ENCODE results near the gene FRMPD2. TPM values are rescaled to one million over a fixed set of nuclear protein-coding genes. Genes with fewer than 3 reads are reported as not detected.
A peak's percentile ranks its signal among the peaks of the same experiment; 100 is the strongest.

FRMPD2 gene
- total RNA-seq, 1 donor from 2014 or later, result not detected

GRCh38 chr10:48305905-48306264, 31.4 kb upstream of the FRMPD2 start:
- Mint-ChIP-seq H3K27me3 (ENCODE audit: low read depth) (peaks cover 1% of the 10 kb centered on the region), H3K9me3 (ENCODE audit: low read depth) (no peaks in the 10 kb centered on the region), H3K36me3 (ENCODE audit: low read depth) (no peaks in the 10 kb centered on the region), H3K4me3 (ENCODE audit: unreplicated experiment) (peak overlapping the region; percentile 68), H3K27ac (ENCODE audit: unreplicated experiment) (peak overlapping the region; percentile 38), H3K4me1 (ENCODE audit: low read depth) (peaks cover 26% of the 10 kb centered on the region)
- no peak for TF ChIP-seq CTCF (IDR thresholded peaks at IDR 0.05)
- no peak for DNase-seq (ENCODE audit: low spot score)

GRCh38 chr10:48302515-48303476, 28.3 kb upstream of the FRMPD2 start:
- Mint-ChIP-seq H3K9me3 (ENCODE audit: low read depth) (no peaks in the 10 kb centered on the region), H3K4me1 (ENCODE audit: low read depth) (peaks cover 9% of the 10 kb centered on the region), H3K4me3 (ENCODE audit: unreplicated experiment) (no peak overlapping the region), H3K27me3 (ENCODE audit: low read depth) (peaks cover 3% of the 10 kb centered on the region), H3K27ac (ENCODE audit: unreplicated experiment) (no peak overlapping the region), H3K36me3 (ENCODE audit: low read depth) (no peaks in the 10 kb centered on the region)
- TF ChIP-seq CTCF (IDR thresholded peaks at IDR 0.05), result no peak
- DNase-seq (ENCODE audit: low spot score), result no peak

- no peak for TF ChIP-seq CTCF (IDR thresholded peaks at IDR 0.05)
- no peak for DNase-seq (ENCODE audit: low spot score)
- Mint-ChIP-seq H3K27me3 (ENCODE audit: low read depth) (peaks cover 3% of the 10 kb centered on the region), H3K36me3 (ENCODE audit: low read depth) (no peaks in the 10 kb centered on the region), H3K27ac (ENCODE audit: unreplicated experiment) (no peak overlapping the region), H3K4me1 (ENCODE audit: low read depth) (no peaks in the 10 kb centered on the region), H3K4me3 (ENCODE audit: unreplicated experiment) (no peak overlapping the region), H3K9me3 (ENCODE audit: low read depth) (no peaks in the 10 kb centered on the region)
Observed at GRCh38 chr10:48300556-48300955, 26.1 kb upstream of the FRMPD2 start.

GRCh38 chr10:48299692-48300091, 25.2 kb upstream of the FRMPD2 start:
- H3K9me3 Mint-ChIP-seq (ENCODE audit: low read depth), result no peaks in the 10 kb centered on the region
- DNase-seq (ENCODE audit: low spot score), result no peak
- TF ChIP-seq CTCF (IDR thresholded peaks at IDR 0.05), result no peak
- peaks cover 3% of the 10 kb centered on the region for H3K27me3 Mint-ChIP-seq (ENCODE audit: low read depth)
- no peak overlapping the region for H3K4me3 Mint-ChIP-seq (ENCODE audit: unreplicated experiment)
- H3K36me3 Mint-ChIP-seq (ENCODE audit: low read depth), result no peaks in the 10 kb centered on the region
- no peaks in the 10 kb centered on the region for H3K4me1 Mint-ChIP-seq (ENCODE audit: low read depth)
- no peak overlapping the region for H3K27ac Mint-ChIP-seq (ENCODE audit: unreplicated experiment)

- H3K4me1 Mint-ChIP-seq (ENCODE audit: low read depth), result no peaks in the 10 kb centered on the region
- no peak for TF ChIP-seq CTCF (IDR thresholded peaks at IDR 0.05)
- peaks cover 3% of the 10 kb centered on the region for H3K27me3 Mint-ChIP-seq (ENCODE audit: low read depth)
Observed at GRCh38 chr10:48299066-48299465, 24.6 kb upstream of the FRMPD2 start.

More at GRCh38 chr10:48299066-48299465, 24.6 kb upstream of the FRMPD2 start:
- H3K27ac Mint-ChIP-seq (ENCODE audit: unreplicated experiment), result no peak overlapping the region
- no peaks in the 10 kb centered on the region for H3K9me3 Mint-ChIP-seq (ENCODE audit: low read depth)
- no peaks in the 10 kb centered on the region for H3K36me3 Mint-ChIP-seq (ENCODE audit: low read depth)
- no peak overlapping the region for H3K4me3 Mint-ChIP-seq (ENCODE audit: unreplicated experiment)
- no peak for DNase-seq (ENCODE audit: low spot score)
